HG03469 (cell line): ENCODE results near the gene ARHGAP24.
"Not testable (repeated sequence)": the region's sequence is repeated elsewhere in the genome, so short reads cannot be mapped to it uniquely, and the experiment has no call there.

Source experiments
- ATAC-seq: cut with Tn5 transposase; IDR thresholded peaks from one replicate; pipeline ENCODE4 v1.9.1; 2021; ENCODE audit warnings: mild to moderate bottlenecking, moderate library complexity, moderate number of reproducible peaks; ENCODE audit not compliant: unreplicated experiment

Gene ARHGAP24

GRCh38 chr4:85993641-85994040 is 518.7 kb downstream of the ARHGAP24 start:
- no peak for ATAC-seq

GRCh38 chr4:85994576-85994975 is 519.6 kb downstream of the ARHGAP24 start:
- no peak for ATAC-seq

- no peak for ATAC-seq
Measured at GRCh38 chr4:85995361-85995760, 520.4 kb downstream of the ARHGAP24 start.

- ATAC-seq = no peak
Measured at GRCh38 chr4:86001591-86001990, 526.6 kb downstream of the ARHGAP24 start.

GRCh38 chr4:86004030-86004429 is 529.1 kb downstream of the ARHGAP24 start:
- no peak for ATAC-seq

GRCh38 chr4:86006057-86006456 is 531.1 kb downstream of the ARHGAP24 start:
- ATAC-seq = no peak

- ATAC-seq = no peak
Measured at GRCh38 chr4:86007042-86007441, 532.1 kb downstream of the ARHGAP24 start.

GRCh38 chr4:86011117-86011516 is 536.2 kb downstream of the ARHGAP24 start:
- no peak for ATAC-seq

- no peak for ATAC-seq
Measured at GRCh38 chr4:86013621-86014020, 538.7 kb downstream of the ARHGAP24 start.

GRCh38 chr4:86014599-86014998 is 539.6 kb downstream of the ARHGAP24 start:
- ATAC-seq = peak; percentile 97

GRCh38 chr4:86015412-86016350 is 540.7 kb downstream of the ARHGAP24 start:
- ATAC-seq = no peak

- ATAC-seq = no peak
Measured at GRCh38 chr4:86019362-86019761, 544.4 kb downstream of the ARHGAP24 start.

GRCh38 chr4:86019906-86020305 is 545.0 kb downstream of the ARHGAP24 start:
- no peak for ATAC-seq

- not testable (repeated sequence) for ATAC-seq
Measured at GRCh38 chr4:86021671-86022070, 546.7 kb downstream of the ARHGAP24 start.

GRCh38 chr4:86026720-86027119 is 551.8 kb downstream of the ARHGAP24 start:
- ATAC-seq = no peak

- ATAC-seq = no peak
Measured at GRCh38 chr4:86031927-86032326, 557.0 kb downstream of the ARHGAP24 start.

GRCh38 chr4:86032476-86033022 is 557.6 kb downstream of the ARHGAP24 start:
- ATAC-seq = no peak

GRCh38 chr4:86033171-86033570 is 558.2 kb downstream of the ARHGAP24 start:
- no peak for ATAC-seq

GRCh38 chr4:86034616-86035015 is 559.7 kb downstream of the ARHGAP24 start:
- ATAC-seq = no peak

GRCh38 chr4:86035688-86036087 is 560.7 kb downstream of the ARHGAP24 start:
- no peak for ATAC-seq

- no peak for ATAC-seq
Measured at GRCh38 chr4:86036736-86037135, 561.8 kb downstream of the ARHGAP24 start.

- no peak for ATAC-seq
Measured at GRCh38 chr4:86038037-86038436, 563.1 kb downstream of the ARHGAP24 start.
